Muscle layer of duodenum (tissue), 2 donors: Measurements from ENCODE around the gene CALML5.
"Not testable (repeated sequence)": the region's sequence is repeated elsewhere in the genome, so short reads cannot be mapped to it uniquely, and the experiment has no call there.

ENCODE experiments used
- H3K27ac ChIP-seq: one replicate; pipeline ENCODE4 v1.7.0; 2013; ENCODE audit warnings: mild to moderate bottlenecking, low read length
- H3K27me3 ChIP-seq: one replicate; pipeline ENCODE4 v1.7.0; 2013; ENCODE audit warnings: low read depth, mild to moderate bottlenecking, control low read depth, low read length
- H3K36me3 ChIP-seq, 2 donors: one replicate each; pipeline ENCODE4 v1.7.0; 2013; ENCODE audit warnings: low read length in 2 of 2, control low read depth in 1 of 2, mild to moderate bottlenecking in 1 of 2; ENCODE audit not compliant: insufficient read depth in 2 of 2, control insufficient read depth in 1 of 2
- H3K4me1 ChIP-seq, 2 donors: one replicate each; pipeline ENCODE4 v1.7.0; 2013; ENCODE audit warnings: low read length in 2 of 2, mild to moderate bottlenecking in 2 of 2, control low read depth in 1 of 2, moderate library complexity in 1 of 2; ENCODE audit not compliant: insufficient read depth in 2 of 2, control insufficient read depth in 1 of 2
- H3K4me3 ChIP-seq, 2 donors: one replicate each; pipeline ENCODE4 v1.7.0; 2013; ENCODE audit warnings: low read length in 2 of 2, low read depth in 1 of 2, mild to moderate bottlenecking in 1 of 2
- H3K9me3 ChIP-seq, 2 donors: one replicate each; pipeline ENCODE4 v1.7.0; 2013; ENCODE audit warnings: low read length in 2 of 2, control low read depth in 1 of 2, mild to moderate bottlenecking in 1 of 2; ENCODE audit not compliant: control insufficient read depth in 1 of 2
- donor health status: healthy.

The CALML5 gene

DNA sequence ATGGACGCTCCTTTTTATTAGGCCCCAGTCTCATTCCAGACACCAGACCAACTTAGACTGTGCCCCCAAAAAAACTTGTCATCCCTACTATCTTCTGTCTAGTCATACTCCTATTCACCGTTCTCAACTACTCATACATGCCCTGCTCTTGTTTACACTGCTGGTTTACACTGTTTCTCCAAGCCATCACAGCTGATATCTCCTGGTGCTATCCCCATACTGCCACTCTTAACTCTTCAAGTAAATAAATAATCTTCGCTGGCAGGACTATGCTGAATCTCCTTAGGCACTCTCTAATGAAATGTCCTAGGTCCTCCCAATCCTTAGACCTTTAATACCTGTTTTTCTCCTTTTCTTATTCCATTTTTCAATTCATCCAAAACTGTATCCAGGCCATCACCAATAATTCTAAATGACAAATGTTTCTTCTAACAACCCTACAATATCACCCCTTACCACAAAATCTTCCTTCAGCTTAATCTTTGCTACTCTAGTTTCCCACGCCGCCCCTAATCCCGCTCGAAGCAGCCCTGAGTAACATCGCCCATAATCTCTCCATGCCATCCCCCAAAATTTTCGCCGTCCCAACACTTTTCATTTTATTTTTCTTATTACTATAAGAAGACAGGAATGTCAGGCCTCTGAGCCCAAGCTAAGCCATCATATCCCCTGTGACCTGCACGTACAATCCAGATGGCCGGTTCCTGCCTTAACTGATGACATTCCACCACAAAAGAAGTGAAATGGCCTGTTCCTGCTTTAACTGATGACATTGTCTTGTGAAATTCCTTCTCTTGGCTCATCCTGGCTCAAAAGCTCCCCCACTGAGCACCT, 23.2 kb downstream of the CALML5 start:
- not testable (repeated sequence) for H3K36me3 ChIP-seq, H3K4me3 ChIP-seq, H3K27ac ChIP-seq, H3K4me1 ChIP-seq, H3K27me3 ChIP-seq, H3K9me3 ChIP-seq

DNA sequence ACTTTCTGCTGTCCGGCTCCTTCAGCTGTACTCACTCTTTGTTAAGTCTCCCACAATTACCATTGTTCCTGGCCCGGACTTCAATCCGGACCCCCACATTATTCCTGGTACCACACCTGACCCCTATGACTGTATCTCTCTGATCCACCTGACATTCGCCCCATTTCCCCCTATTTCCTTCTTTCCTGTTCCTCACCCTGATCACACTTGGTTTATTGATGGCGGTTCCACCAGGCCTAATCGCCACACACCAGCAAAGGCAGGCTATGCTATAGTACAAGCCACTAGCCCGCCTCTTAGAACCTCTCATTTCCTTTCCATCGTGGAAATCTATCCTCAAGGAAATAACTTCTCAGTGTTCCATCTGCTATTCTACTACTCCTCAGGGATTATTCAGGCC, 24.3 kb downstream of the CALML5 start:
- H3K4me3 ChIP-seq, H3K36me3 ChIP-seq, H3K27me3 ChIP-seq, H3K9me3 ChIP-seq, H3K27ac ChIP-seq, H3K4me1 ChIP-seq: not testable (repeated sequence)

DNA sequence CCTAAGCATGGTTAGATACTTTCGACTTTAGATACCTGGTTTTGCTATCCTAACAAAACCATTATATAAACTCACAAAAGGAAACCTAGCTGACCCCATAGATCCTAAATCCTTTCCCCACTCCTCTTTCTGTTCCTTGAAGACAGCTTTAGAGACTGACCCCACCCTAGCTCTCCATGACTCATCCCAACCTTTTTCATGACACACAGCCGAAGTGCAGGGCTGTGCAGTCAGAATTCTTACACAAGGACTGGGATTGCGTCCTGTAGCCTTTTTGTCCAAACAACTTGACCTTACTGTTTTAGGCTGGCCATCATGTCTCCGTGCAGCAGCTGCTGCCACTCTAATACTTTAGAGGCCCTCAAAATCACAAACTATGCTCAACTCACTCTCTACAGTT, 24.7 kb downstream of the CALML5 start:
- H3K36me3 ChIP-seq, H3K27ac ChIP-seq, H3K27me3 ChIP-seq, H3K4me3 ChIP-seq, H3K4me1 ChIP-seq, H3K9me3 ChIP-seq: not testable (repeated sequence)

DNA sequence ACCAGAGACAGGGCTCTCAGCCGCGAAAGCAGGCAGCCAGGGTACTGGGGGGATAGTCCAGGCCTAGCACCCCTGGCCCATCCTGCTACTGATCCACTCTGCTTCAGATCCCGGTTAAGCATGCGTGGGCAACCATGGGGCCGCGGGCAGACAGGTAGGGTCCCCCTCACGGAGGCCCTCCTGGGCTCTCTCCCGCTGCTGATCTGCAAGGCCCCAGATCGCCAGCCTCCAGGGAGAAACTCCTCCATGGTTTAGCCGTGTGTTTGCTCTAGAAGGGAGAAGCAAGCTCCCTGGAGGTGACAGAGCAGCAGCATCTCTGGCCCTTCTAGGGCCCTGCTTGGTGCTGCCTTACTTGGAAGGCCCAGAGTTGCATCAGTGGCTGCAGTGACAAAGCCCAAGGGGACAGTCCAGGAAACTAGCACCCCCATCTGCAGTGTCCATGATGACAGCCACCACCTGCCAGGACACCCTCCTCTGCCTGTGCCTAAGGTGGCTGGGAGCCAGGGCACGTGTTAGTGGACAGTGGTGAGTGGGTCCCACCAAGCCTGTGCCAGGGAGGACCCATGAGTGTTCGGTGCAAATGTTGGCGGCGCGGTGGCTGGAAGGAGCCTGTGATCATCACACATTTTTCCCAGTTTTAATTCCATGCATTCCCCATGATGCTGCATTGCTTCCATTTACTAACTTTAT, 29.2 kb downstream of the CALML5 start:
- Histone ChIP-seq H3K4me1 (peaks cover 12 to 21% of the 10 kb centered on the region in 2 donors), H3K4me3 (no peak overlapping the region)

DNA sequence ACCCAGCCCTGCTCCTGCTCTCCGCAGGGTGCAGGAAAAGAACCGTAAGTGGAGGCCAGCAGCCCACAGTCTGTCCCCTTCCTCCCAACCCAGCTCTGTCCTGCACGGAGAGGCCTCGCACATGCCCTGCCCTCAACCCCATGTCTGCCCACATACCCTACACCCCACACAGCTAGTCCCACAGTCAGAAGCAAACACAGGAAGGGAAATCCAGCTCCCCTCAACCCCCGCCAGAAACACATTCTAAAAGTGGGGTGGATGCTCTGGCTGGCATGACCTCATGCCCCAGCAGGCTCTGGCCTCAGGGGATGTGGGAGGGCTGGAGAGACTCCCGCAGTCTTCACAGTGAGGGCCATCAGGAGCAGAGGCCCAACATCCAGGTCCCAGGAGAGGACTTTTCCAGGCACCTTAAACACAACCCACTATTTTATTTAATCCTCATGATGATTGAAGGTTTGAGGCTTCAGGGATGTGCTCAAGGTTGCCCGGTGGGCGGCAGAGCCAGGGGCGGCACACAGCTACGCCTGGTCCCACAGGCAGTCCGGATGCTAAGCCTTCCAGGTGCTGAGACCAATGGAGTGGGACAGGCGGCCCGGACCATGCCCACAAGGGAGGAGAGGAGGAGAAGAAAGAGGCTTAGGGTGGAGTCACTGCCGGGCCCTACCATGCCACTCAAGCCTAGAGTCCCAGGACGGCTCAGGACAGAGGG, 29.9 kb downstream of the CALML5 start:
- H3K27ac ChIP-seq, result no peak overlapping the region

More for the DNA sequence above, 29.2 kb downstream of the CALML5 start:
- Histone ChIP-seq H3K27ac (no peak overlapping the region), H3K27me3 (no peaks in the 10 kb centered on the region), H3K36me3 (no peaks in the 10 kb centered on the region), H3K9me3 (peaks cover 0 to 5% of the 10 kb centered on the region in 2 donors)

DNA sequence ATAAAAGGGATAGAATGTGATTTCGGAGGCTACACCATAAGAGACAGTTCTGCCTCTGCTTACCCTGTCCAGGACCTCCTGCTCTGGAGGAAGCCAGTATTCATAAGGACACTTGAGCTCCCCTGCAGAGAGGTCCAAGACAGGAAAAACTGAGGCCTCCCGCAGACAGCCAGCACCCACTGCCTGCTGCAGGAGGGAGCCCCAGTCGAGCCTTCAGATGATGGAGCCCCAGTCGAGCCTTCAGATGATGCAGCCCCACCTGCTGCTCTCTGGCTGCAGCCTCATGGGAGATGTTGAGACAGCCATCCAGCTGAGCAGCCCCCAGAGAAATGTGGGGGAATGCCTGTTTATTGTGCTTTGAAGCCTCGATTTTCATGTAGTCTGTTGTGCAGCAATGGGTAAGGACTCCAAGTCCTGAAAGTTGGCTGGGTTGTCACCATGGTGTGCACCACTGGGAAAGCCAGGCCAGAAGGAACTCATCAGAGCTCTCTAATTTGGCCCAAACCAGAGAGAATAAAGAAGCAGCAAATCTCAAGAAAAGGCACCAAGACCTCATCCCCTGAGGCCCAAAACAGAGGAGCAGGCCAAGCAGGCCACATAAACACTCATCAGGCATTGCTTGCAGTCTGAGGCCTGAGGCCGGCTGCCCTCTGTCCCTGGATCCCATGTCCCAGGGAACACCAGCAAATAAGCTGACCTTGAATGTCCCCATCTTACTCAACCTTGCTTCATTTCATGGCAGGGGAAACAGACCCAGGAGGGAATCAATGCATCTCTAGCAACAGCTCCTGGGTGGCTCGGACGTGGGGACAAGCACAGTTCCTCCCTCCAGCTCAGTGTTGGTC, 30.9 kb downstream of the CALML5 start:
- no peaks in the 10 kb centered on the region for H3K27me3 ChIP-seq
- no peak overlapping the region for H3K27ac ChIP-seq
- no peak overlapping the region for H3K4me3 ChIP-seq

More for the DNA sequence above, 29.9 kb downstream of the CALML5 start:
- H3K27me3 ChIP-seq, result no peaks in the 10 kb centered on the region
- peaks cover 0 to 5% of the 10 kb centered on the region in 2 donors for H3K9me3 ChIP-seq
- H3K36me3 ChIP-seq, result no peaks in the 10 kb centered on the region
- H3K4me1 ChIP-seq, result peaks cover 12 to 21% of the 10 kb centered on the region in 2 donors
- H3K4me3 ChIP-seq, result no peak overlapping the region

DNA sequence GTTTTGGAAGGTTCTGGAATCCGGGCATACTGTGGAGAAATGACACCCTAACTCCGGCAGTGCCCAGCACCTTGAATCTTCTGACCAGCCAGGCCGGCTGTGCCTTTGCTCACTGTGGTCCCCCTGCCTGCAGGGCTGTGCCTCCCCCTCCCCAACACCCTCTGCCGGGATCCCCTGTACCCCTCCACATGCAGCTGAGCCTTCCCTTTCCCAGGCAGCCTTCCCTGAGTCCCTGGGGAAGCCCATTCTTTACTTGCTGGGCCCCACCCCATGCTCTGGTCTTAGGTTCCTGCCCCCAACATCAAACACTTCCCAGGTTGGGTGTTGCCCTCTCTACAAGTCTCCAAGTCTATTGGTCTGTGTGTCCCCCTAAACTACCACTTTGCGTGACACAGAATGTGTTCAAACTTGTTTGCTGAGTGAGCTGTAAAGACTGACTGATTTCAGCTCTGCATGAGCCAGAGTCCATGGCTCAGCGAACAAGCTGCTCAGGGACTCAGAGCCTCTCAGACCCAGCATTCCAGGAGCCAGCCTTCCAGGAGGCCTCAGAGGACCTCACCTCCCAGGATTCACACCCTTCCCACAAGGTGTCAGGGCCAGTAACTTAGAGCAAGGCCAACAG, 31.6 kb downstream of the CALML5 start:
- Histone ChIP-seq H3K27me3 (no peaks in the 10 kb centered on the region), H3K36me3 (no peaks in the 10 kb centered on the region), H3K9me3 (peaks cover 0 to 5% of the 10 kb centered on the region in 2 donors), H3K4me3 (no peak overlapping the region), H3K27ac (no peak overlapping the region), H3K4me1 (peaks cover 12 to 21% of the 10 kb centered on the region in 2 donors)

More for the DNA sequence above, 30.9 kb downstream of the CALML5 start:
- no peaks in the 10 kb centered on the region for H3K36me3 ChIP-seq
- peaks cover 0 to 5% of the 10 kb centered on the region in 2 donors for H3K9me3 ChIP-seq
- peaks cover 12 to 21% of the 10 kb centered on the region in 2 donors for H3K4me1 ChIP-seq

DNA sequence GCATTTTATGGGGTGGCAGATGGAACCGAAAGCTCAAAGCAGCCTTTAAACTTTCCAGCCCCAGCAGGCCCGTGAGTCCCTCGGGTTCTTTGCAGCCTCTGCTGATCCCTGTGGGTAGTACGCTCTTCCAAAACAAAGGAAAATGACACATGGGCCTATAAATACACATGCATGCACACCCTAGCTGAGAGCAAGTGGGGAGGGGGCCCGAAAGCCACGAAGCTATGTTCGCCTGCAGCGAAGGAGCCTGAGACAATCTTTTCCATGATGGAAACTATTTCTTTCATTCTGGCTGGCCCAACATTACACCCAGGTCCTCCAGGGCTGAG, 32.2 kb downstream of the CALML5 start:
- Histone ChIP-seq H3K4me1 (peaks cover 12 to 25% of the 10 kb centered on the region in 2 donors), H3K4me3 (no peak overlapping the region), H3K36me3 (no peaks in the 10 kb centered on the region), H3K27me3 (no peaks in the 10 kb centered on the region), H3K27ac (peak overlapping the region; percentile 45), H3K9me3 (peaks cover 0 to 5% of the 10 kb centered on the region in 2 donors)

DNA sequence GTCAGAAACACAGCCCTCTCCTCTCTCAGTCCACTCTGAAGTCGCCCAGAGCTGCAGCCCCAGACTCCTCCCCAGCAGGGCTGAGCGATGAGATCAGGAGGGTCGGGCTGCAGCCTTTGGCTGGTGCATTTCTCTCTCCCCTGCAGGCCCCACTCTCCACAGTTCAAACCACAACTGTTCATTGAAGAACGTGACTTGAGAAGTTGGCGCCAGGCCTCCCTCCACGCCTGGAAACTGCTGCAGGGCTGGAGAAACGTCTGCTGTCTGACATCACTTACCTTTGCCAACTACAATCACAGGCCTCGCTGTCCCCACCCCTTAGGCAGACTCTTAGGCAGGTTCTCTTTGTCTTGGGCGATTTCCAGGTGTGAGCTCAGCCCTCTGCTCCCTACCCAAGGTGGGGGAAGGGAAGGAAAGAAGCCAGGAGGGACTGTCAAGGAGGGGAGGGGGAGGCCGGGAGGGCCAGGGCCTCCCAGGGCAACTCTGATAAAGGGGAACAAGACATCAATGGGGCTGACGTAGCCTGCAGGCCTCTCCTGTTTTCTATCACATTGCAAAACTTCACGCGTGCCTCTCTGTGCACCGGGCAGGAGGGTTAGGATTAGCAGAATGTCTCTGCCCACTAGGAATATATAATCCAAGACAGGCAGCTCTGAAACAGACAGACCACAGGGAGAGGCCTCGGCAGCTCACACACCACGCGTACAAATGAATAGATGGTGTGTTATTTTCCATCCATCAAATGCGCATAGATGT, 32.7 kb downstream of the CALML5 start:
- Histone ChIP-seq H3K4me3 (peak overlapping the region in 1 of 2 donors; percentile 7), H3K27me3 (no peaks in the 10 kb centered on the region), H3K27ac (peak overlapping the region; percentile 45), H3K4me1 (peaks cover 12 to 30% of the 10 kb centered on the region in 2 donors), H3K9me3 (peaks cover 0 to 5% of the 10 kb centered on the region in 2 donors), H3K36me3 (no peaks in the 10 kb centered on the region)

DNA sequence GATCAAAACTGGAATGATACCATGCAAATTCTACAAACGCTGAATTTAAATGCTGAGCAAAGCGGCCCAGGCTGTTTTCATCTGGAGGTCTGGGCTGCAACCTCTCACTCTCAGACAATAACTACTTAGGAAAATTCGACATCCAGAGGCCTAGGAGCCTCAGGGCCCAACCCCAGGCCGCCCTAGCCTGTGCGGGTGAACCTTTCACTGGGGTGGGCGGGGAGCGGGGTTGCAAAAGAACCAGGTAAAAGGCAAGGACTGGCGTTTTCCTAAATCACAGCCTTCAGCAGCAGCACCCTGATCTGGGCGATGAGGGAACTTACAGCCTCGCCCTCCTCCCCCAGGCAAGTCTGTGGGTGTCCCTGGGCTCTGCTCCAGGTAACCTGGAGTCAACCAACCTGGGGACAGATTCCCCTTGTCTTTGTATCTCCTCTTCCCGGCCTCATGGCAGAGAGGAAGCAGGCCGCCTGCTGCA, 33.4 kb downstream of the CALML5 start:
- peaks cover 12 to 36% of the 10 kb centered on the region in 2 donors for H3K4me1 ChIP-seq
- peaks cover 0 to 5% of the 10 kb centered on the region in 2 donors for H3K9me3 ChIP-seq
- H3K4me3 ChIP-seq, result peak overlapping the region in 1 of 2 donors; percentile 7
- H3K27me3 ChIP-seq, result no peaks in the 10 kb centered on the region
- H3K27ac ChIP-seq, result peak overlapping the region; percentile 45
- H3K36me3 ChIP-seq, result no peaks in the 10 kb centered on the region
